HL-60 (cell line): Measurements from ENCODE around the gene PGBD5.

Source experiments
- GABPA ChIP-seq: IDR thresholded peaks from 2 replicates; pipeline ENCODE4 v1.6.1; 2012; ENCODE audit warnings: low read depth
- TF ChIP-seq, protein P1 (sequence below): IDR thresholded peaks from one replicate; pipeline ENCODE4 v1.5.1; 2011; ENCODE audit warnings: low read length, control low read depth, inconsistent platforms; ENCODE audit not compliant: insufficient read depth

- TF ChIP-seq, protein P1, sequence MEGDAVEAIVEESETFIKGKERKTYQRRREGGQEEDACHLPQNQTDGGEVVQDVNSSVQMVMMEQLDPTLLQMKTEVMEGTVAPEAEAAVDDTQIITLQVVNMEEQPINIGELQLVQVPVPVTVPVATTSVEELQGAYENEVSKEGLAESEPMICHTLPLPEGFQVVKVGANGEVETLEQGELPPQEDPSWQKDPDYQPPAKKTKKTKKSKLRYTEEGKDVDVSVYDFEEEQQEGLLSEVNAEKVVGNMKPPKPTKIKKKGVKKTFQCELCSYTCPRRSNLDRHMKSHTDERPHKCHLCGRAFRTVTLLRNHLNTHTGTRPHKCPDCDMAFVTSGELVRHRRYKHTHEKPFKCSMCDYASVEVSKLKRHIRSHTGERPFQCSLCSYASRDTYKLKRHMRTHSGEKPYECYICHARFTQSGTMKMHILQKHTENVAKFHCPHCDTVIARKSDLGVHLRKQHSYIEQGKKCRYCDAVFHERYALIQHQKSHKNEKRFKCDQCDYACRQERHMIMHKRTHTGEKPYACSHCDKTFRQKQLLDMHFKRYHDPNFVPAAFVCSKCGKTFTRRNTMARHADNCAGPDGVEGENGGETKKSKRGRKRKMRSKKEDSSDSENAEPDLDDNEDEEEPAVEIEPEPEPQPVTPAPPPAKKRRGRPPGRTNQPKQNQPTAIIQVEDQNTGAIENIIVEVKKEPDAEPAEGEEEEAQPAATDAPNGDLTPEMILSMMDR, result no peak
- no peak for TF ChIP-seq GABPA
Observed at GRCh38 chr1:230365723-230366307, 60.3 kb downstream of the PGBD5 start.
